ENCODE measurements around the gene GADD45GIP1. TPM values are rescaled to one million over a fixed set of nuclear protein-coding genes. Genes with fewer than 3 reads are reported as not detected.
"Not testable (repeated sequence)": the region's sequence is repeated elsewhere in the genome, so short reads cannot be mapped to it uniquely, and the experiment has no call there.

GADD45GIP1 gene
- total RNA-seq, 1 experiment from 2014 or later: 20.0 TPM

DNA sequence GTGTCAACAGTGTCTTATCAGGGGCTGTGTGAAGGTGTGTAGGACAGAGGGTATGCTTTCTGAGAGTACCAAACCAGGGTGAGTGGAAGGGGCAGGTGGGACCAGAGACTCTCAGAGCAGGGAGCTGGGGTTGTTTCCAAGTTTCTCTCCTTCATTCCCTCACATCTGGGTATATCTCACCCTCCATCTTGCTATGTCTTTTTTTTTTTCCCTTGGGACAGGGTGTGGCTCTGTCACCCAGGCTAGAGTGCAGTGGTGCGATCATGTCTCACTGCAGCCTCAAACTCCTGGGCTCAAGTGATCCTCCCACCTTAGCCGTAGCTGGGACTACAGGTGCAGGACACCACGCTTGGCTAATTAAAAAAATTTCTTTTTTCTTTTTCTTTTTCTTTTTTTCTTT, 23.0 kb upstream of the GADD45GIP1 start:
- Mint-ChIP-seq H3K36me3 (ENCODE audit: insufficient read depth, unreplicated experiment) (peaks cover 17% of the 10 kb centered on the region), H3K27me3 (ENCODE audit: unreplicated experiment) (no peaks in the 10 kb centered on the region), H3K4me1 (ENCODE audit: low read depth, unreplicated experiment) (no peaks in the 10 kb centered on the region), H3K9me3 (ENCODE audit: low read depth, unreplicated experiment) (no peaks in the 10 kb centered on the region), H3K4me3 (ENCODE audit: low read depth, unreplicated experiment) (no peak overlapping the region), H3K27ac (ENCODE audit: unreplicated experiment) (no peak overlapping the region)
- TF ChIP-seq CTCF (IDR thresholded peaks at IDR 0.05; ENCODE audit: unreplicated experiment): no peak
- intact Hi-C loops (cut with micrococcal nuclease; ENCODE audit: unreplicated experiment): loop anchor here (5.0 to 10.0 kb wide), 2 partner anchors 112 to 285 kb away; no protein-coding TSS in a partner anchor
- CTCF ChIA-PET: interaction anchor here (0.6 to 0.9 kb wide), 2 partner anchors 10 to 74 kb away, joined by 3 read pairs; no protein-coding TSS in a partner anchor
- no peak for DNase-seq
- no TSS peak for BruUV-seq (replicated peaks)

- not testable (repeated sequence) for H3K27me3 Mint-ChIP-seq (ENCODE audit: unreplicated experiment); H3K4me1 Mint-ChIP-seq (ENCODE audit: low read depth, unreplicated experiment); DNase-seq; H3K27ac Mint-ChIP-seq (ENCODE audit: unreplicated experiment); H3K4me3 Mint-ChIP-seq (ENCODE audit: low read depth, unreplicated experiment); H3K9me3 Mint-ChIP-seq (ENCODE audit: low read depth, unreplicated experiment); BruUV-seq (replicated peaks)
- H3K36me3 Mint-ChIP-seq (ENCODE audit: insufficient read depth, unreplicated experiment): peaks cover 12% of the 10 kb centered on the region
- intact Hi-C loops (cut with micrococcal nuclease; ENCODE audit: unreplicated experiment): loop anchor here (5.0 to 10.0 kb wide), 2 partner anchors 116 to 289 kb away; no protein-coding TSS in a partner anchor
- CTCF ChIA-PET: interaction anchor here (2.7 kb wide), 1 partner anchor 119 kb away, joined by 35 read pairs; no protein-coding TSS in a partner anchor
Observed at GRCh38 chr19:12976109-12976508, 19.1 kb upstream of the GADD45GIP1 start.

DNA sequence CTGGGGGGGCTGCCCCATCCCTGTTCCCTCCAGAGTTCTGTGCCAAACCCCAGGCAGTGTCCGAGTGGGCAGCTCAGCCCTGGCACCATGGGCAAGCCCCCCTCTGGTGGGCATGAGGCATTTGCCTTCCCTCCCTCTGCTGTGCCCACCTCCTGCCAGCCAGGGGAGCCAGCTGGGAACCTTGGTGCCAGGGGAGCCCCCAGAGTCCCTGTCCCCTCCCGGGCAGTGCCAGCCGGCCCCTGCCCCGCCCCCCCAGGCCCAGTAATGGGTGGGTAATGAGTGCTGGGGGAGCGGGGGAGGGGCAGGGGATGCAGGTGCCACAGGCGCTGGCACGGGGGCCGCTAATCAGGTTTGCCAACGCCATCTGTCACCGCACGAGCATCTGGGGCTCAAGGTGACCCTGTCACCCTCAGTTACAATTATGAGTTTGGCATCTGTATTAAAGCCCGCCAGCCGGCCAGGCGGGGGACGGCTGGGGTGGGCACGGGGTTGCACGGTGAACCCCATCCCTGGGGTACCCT, 18.3 kb upstream of the GADD45GIP1 start:
- Mint-ChIP-seq H3K4me3 (ENCODE audit: low read depth, unreplicated experiment) (no peak overlapping the region), H3K36me3 (ENCODE audit: insufficient read depth, unreplicated experiment) (peaks cover 12% of the 10 kb centered on the region), H3K27ac (ENCODE audit: unreplicated experiment) (no peak overlapping the region), H3K9me3 (ENCODE audit: low read depth, unreplicated experiment) (no peaks in the 10 kb centered on the region), H3K4me1 (ENCODE audit: low read depth, unreplicated experiment) (no peaks in the 10 kb centered on the region), H3K27me3 (ENCODE audit: unreplicated experiment) (no peaks in the 10 kb centered on the region)
- intact Hi-C loops (cut with micrococcal nuclease; ENCODE audit: unreplicated experiment): loop anchor here (5.0 to 10.0 kb wide), 2 partner anchors 117 to 290 kb away; no protein-coding TSS in a partner anchor
- no peak for DNase-seq
- BruUV-seq (replicated peaks): no TSS peak
- TF ChIP-seq CTCF (IDR thresholded peaks at IDR 0.05; ENCODE audit: unreplicated experiment): no peak
- CTCF ChIA-PET: interaction anchor here (1.7 kb wide), 1 partner anchor 10 kb away, joined by 4 read pairs; no protein-coding TSS in a partner anchor

GRCh38 chr19:12974301-12975220, 17.5 kb upstream of the GADD45GIP1 start:
- TF ChIP-seq CTCF (IDR thresholded peaks at IDR 0.05; ENCODE audit: unreplicated experiment): no peak
- Mint-ChIP-seq H3K27ac (ENCODE audit: unreplicated experiment) (no peak overlapping the region), H3K4me1 (ENCODE audit: low read depth, unreplicated experiment) (no peaks in the 10 kb centered on the region), H3K4me3 (ENCODE audit: low read depth, unreplicated experiment) (no peak overlapping the region), H3K9me3 (ENCODE audit: low read depth, unreplicated experiment) (no peaks in the 10 kb centered on the region), H3K36me3 (ENCODE audit: insufficient read depth, unreplicated experiment) (peaks cover 12% of the 10 kb centered on the region), H3K27me3 (ENCODE audit: unreplicated experiment) (no peaks in the 10 kb centered on the region)
- DNase-seq: no peak
- no TSS peak for BruUV-seq (replicated peaks)
- intact Hi-C loops (cut with micrococcal nuclease; ENCODE audit: unreplicated experiment): loop anchor here (5.0 to 10.0 kb wide), 2 partner anchors 118 to 290 kb away; no protein-coding TSS in a partner anchor
- CTCF ChIA-PET: interaction anchor here (0.7 to 1.7 kb wide), 2 partner anchors 9 to 573 kb away, joined by 4 read pairs; no protein-coding TSS in a partner anchor
